HL-60/S4 treated with retinoic acid at 250 ng/mL for 4 days and 3 days (cell line): ENCODE results near the gene ANKRD11.
"Not testable (repeated sequence)": the region's sequence is repeated elsewhere in the genome, so short reads cannot be mapped to it uniquely, and the experiment has no call there.

ENCODE experiments used
- in situ Hi-C: fragments of 300-500 bp; cut with MboI; formaldehyde crosslinking; loops from 2 replicates; pipeline ENCODE4 v1.7.0; 2022; ENCODE audit warnings: low sequenced_read_pairs

Gene ANKRD11

DNA sequence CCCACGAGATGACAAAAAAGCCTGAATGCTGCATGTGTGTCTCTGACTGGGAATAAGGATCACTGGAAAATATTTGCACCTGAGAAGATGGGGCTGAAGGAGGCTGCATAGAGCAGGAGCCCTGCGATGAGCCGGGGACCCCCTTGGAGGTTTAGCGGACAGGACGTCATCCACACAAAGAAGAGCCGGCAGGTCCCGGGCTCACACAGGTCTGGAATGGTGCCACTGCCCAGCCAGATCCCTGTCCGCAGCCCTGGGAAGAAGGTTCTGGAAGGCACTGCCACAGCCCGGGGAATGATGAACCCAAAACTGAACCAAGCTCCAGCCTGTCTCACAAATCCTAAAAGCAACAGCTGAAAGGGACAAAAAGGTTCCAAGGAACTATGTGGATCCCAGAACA is 101.8 kb downstream of the ANKRD11 start:
- in situ Hi-C loops, result no loop called here

DNA sequence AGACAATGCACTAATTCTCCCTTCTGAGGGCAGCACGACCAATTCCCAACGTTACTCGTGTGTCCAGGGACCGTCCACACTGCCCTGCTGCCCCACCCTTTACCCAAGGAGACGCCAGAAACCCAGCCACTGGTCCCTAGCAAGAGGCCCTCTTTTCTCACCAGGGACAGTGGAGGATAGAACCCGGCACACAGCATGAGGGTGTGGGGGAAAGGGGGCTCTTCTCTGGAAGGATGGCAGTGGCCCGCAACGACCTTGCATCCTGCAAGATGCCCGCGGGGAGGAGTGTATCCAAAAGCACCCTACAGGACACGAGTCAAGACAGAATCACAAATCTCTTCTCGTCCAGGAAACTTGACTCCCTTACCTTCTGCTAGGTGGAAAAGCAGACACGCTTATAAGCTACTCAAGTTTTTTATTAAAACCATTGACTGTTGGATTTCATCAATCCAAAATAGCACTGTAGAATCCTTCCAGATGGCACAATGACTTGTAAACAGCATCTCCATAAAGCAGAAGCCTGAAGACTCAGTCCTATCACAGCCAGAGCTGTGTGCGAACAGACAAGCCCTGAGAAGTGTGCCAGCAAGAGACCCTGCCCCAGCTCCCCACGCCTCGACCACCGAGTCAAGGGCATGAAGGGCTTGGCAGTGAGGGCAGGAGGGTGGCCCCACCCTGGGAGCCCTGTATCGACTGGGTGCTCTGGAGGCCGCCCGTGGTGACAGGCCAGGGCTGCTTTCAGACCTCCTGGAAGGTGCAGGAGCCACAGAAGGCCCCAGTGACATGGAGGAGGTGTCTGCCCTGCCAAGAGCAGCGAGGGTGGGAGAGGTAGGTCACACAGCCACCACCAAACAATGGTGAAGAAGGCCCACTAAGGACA is 103.8 kb downstream of the ANKRD11 start:
- in situ Hi-C loops, result no loop called here

- in situ Hi-C loops, result no loop called here
Observed at GRCh38 chr16:89385712-89386111, 104.6 kb downstream of the ANKRD11 start.

DNA sequence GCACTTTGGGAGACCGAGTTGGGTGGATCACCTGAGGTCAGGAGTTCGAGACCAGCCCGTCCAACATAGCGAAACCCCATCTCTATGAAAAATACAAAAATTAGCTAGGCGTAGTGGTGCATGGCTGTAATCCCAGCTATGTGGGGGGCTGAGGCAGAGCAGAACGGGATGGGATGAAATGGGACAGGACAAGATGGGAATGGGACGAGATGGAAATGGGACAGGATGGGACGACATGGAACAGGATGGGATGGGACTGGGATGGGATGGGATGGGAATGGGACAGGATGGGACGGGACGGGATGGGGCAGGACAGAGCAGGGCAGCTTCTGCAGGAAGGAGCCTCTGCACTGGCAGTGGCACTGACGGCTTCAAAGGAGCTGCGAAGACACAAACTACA is 106.1 kb downstream of the ANKRD11 start:
- in situ Hi-C loops, result no loop called here

GRCh38 chr16:89383095-89384003 is 107.0 kb downstream of the ANKRD11 start:
- in situ Hi-C loops, result no loop called here

- in situ Hi-C loops, result not testable (repeated sequence)
Observed at GRCh38 chr16:89382555-89382954, 107.8 kb downstream of the ANKRD11 start.

DNA sequence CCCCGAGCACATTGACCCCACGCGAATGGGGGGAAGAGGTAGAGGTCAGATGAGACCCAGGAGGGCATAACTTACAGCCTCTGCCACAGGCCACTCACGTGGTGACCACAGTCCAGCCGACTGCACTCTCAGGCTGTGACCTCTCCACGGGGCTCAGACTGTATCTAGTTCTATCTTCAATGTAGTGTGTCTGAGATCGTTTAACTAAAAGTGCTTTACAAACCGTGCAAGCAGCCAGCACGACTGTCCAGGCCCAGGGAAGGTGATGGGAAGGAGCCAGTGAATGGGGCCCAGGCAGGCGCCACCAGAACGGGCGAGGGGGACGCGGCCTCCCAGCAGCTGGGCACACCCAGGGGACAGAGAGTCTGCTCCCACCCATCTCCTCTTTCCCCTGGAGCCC is 108.6 kb downstream of the ANKRD11 start:
- in situ Hi-C loops, result no loop called here

GRCh38 chr16:89380681-89381080 is 109.7 kb downstream of the ANKRD11 start:
- in situ Hi-C loops, result no loop called here

DNA sequence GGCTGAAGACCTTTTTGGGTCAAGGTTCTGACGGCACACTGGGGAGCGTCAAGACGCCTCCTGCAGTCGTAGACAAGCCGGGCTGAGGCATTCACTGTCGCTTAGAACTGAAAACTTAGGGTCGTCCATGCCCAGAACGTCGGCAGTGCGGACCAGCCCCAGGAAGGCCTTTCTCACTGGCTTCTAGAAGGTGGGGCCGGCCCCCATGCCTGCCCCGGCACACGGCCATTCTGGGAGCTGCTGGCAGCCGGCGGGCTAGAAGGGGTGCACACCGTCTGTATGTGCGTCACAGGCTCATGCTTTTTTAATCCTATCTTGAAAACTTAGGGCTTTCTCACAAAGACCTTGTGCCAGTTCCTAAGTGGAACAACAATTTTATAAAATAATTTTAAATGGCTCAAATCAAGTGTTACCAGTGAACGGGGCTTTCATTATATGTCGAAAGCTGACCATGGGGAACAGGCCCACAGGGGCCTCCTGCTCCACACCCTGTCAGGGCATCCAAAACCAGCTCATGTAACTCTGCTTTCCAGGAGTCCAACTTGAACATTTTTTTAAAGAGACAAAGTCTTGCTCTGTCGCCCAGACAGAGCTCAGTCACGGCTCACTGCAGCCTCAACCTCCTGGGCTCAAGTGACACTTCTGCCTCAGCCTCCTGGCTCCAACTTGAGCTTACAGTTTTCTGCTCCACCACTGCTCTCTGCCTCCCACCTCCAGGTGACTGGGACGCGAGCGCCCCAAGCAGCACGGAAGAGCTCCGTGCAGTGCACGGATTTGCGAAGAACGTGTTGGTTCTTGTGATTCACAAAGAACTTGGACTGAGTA is 111.2 kb downstream of the ANKRD11 start:
- in situ Hi-C loops, result no loop called here

DNA sequence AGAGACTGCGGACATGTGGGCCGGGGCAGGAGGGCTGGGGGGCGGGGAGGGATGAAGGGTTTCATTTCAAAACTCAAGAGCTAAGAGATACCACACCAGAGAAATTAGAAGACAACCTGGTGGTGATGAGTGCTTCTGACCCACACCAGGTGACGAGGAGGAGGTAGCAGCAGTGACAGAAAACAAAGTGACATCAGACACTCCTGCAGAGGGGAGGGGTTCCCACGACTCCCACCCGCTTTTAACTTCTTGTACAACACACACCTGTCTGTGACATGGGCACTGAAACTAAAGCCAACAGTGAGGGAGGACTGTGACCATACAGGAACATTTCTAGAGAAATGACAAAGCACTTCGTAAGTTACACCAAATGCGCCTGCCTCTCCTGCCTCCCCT is 112.9 kb downstream of the ANKRD11 start:
- in situ Hi-C loops, result no loop called here

DNA sequence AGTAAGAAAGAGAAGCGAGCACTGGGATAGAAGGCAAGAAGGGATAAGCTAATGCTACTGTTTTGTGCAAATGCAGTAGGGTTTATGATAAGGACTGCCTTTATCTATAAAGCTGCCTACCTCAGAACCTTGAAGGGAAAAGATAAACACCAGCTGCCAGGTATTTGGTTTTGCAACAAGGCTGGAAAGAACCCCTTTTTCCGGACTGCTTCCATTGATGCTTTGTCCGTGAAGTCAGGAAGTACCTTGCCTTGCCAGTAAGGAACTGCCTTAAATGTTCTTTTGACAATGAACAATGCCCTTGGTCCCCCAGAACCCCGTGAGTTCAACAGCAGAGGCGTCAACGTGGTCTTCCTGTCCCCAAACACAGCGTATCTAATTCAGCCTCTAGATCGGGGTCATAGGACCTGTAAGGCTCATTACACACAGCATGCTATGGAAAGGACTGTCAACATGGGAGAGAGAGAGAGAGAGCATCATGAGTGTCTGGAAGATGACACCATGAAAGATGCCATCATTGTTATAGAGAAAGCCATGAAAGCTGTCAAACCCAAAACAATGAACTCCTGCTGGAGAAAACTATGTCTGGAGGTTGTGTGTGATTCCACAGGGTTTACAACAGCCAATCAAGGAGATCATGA is 113.4 kb downstream of the ANKRD11 start:
- in situ Hi-C loops, result no loop called here

DNA sequence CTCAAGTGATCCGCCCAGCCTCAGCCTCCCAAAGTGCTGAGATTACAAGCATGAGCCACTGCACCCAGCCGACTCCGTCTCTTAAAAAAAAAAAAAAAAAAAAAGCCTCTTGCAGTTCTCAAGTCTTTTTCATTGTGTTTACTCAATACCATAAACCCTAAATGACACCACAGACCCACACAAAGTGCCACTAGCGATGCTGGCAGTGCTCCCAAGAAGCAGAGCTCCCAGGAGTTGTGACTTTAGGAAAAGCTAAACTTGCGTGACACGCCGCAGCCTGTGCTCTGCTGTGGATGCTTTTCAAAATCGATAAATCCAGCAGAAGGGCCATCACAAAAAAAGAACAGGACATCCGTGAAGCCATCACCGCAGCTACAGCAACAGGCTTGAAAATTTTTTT is 114.7 kb downstream of the ANKRD11 start:
- in situ Hi-C loops, result no loop called here

DNA sequence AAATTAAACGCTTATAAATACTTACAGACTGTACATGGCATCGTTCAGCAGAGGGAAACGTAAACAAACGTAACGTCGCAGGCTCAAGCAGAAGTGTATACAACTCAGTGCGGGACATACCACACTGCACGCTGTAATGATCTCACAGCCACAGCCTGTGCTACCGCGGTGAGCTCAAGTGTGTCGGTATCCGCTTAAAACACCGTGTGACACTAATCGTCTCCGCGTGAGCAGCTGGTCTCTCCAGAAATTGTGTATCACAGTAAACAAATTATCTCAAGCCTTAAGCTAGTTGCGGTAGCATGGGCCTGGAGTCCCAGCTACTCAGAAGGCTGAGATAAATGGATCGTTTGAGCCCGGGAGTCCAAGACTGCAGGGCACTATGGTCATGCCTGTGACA is 115.3 kb downstream of the ANKRD11 start:
- in situ Hi-C loops, result no loop called here

DNA sequence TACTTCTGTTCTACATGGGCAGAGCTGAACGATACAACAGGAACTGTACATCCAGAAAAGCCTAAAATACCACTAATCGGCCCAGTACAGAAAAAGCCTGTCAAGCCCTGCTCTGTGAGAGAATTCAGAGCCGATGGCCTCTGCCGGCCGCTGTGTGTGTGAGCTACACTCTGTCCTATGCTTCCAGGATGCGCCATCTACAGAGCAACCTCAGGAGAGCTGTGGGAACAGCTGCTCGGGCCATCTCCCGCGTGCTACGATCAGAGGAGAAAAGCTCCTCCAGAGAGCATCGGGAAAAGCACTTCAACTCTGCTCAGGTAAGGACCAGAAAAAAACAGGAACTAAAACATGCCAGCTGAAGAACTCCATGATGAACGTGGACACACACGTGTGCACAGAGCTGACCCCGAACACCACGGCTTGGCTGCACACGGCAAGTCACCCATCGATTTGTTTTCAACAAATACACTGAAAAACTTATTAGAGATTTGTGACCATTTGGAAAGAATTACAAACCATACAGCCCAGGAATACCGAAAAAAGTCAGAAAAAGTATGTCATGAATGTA is 115.9 kb downstream of the ANKRD11 start:
- in situ Hi-C loops, result no loop called here

DNA sequence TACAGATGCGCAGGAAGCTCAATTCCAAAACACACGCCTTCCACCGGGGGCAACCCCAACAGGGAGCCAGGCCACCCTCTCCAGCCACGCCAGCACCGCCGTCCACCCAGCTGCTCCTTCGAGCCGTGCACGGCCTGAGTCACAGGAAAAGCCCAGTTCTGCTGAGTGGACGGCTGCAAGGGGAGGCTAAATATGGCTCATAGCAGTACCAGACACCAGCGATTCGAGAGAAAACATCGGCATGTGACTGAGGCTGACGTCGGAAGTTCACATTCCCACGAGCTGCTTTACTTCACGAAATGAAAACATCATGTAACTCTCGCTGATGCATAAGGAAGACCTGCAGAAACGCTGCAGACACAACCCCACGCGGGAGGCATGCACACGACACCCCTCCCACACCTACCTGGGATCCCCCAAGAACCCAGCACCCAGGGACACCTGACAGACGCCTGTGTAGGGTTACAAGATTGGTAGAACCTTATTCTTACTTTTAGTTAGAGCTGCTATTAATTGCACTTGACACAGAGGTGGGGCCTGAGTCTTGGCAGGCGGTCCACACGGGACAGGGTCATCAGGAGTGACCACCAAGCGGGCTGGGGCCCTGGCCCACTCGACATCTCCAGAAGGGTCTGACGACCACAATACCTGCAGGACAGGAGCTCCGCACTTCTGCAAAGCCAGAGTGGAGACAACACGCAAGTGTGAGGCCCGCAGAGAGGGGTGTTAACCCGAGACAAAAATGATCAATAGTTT is 116.8 kb downstream of the ANKRD11 start:
- in situ Hi-C loops, result no loop called here

DNA sequence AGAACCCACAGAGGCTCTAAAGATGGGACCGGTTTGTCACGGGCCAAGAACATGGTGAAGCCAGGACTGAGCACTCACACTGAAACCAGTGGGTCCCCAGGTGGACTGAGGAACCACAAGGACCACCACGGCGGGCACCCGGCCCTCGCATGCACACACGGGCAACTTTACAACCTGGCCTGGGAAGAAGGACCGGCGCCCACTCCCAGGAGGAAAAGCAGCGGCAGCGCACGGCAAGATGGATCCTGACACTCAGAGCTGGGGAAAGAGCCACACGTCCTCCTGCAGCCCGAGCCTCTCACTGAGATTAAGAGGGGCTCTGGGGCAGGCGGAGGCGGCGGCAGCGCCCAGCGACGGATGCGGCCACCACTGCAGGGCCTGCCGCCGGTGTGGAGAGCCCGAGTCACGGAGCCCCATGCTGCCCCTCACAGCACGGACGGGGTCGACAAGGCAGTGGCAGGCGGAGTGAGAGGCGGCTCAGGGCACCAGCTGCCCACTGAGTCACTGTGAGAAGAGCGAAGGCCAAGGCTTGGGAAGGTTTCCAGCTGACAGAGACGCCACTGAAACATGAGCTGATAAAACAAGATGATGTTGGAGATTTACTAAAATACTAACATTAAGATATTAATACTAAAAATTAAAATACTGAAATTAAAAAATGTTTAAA is 118.3 kb downstream of the ANKRD11 start:
- in situ Hi-C loops, result no loop called here

GRCh38 chr16:89371386-89371785 is 119.0 kb downstream of the ANKRD11 start:
- in situ Hi-C loops, result no loop called here

- in situ Hi-C loops, result no loop called here
Observed at GRCh38 chr16:89370601-89371000, 119.8 kb downstream of the ANKRD11 start.

- in situ Hi-C loops, result no loop called here
Observed at GRCh38 chr16:89370081-89370511, 120.3 kb downstream of the ANKRD11 start.
